SH-SY5Y (cell line): ENCODE results near the gene BABAM1.

Source experiments
- GATA2 ChIP-seq: IDR thresholded peaks from 2 replicates; pipeline ENCODE4 v1.6.1; 2011; ENCODE audit warnings: mild to moderate bottlenecking, low read depth, low read length
- GATA3 ChIP-seq: IDR thresholded peaks from 2 replicates; pipeline ENCODE4 v1.6.1; 2011; ENCODE audit warnings: low read depth, mild to moderate bottlenecking, low read length, moderate library complexity

- no peak for TF ChIP-seq GATA2
- TF ChIP-seq GATA3: no peak
Observed at GRCh38 chr19:17324357-17325114, 57.3 kb downstream of the BABAM1 start.
